HEK293 (cell line): ENCODE data around the gene RASAL2.

Source experiments
- CTCF ChIA-PET: fragments of 350-600 bp; formaldehyde crosslinking; extraction: SDS; loops from one replicate; lab custom pipeline; 2021; ENCODE audit warnings: antibody characterized with exemption; lab: Yijun Ruan, JAX
- POLR2A ChIA-PET: fragments of 300-600 bp; formaldehyde crosslinking; extraction: SDS; loops from one replicate; lab custom pipeline; 2020; ENCODE audit warnings: antibody characterized with exemption, inconsistent platforms; lab: Yijun Ruan, JAX
- H3K27ac ChIP-seq: fragments of 200-500 bp; sonication (Bioruptor generic); 2 replicates; pipeline ENCODE4 v1.5.1; 2014; ENCODE audit warnings: low read depth, low read length, control low read depth, inconsistent platforms; ENCODE audit errors: extremely low read depth
- H3K36me3 ChIP-seq, 2 experiments: fragments of 200-500 bp in 1 of 2; sonication (Bioruptor generic) in 1 of 2; 1 replicate in 1 of 2; 2 replicates in 1 of 2; pipeline ENCODE4 v1.5.1; 2014 to 2017; ENCODE audit warnings: inconsistent platforms in 2 of 2, low read length in 2 of 2; ENCODE audit not compliant: control insufficient read depth in 2 of 2, insufficient read depth in 1 of 2
- H3K4me1 ChIP-seq: fragments of 200-500 bp; sonication (Bioruptor generic); 2 replicates; pipeline ENCODE4 v1.5.1; 2014; ENCODE audit warnings: mild to moderate bottlenecking, low read length, inconsistent platforms; ENCODE audit not compliant: control insufficient read depth, insufficient read depth
- H3K4me3 ChIP-seq: 2 replicates; pipeline ENCODE4 v1.5.1; 2011; ENCODE audit warnings: low read depth, mild to moderate bottlenecking, control low read depth, low read length, moderate library complexity
- H3K9me3 ChIP-seq: fragments of 200-500 bp; sonication (Bioruptor generic); 2 replicates; pipeline ENCODE4 v1.5.1; 2014; ENCODE audit warnings: low read depth, low read length, inconsistent platforms; ENCODE audit not compliant: control insufficient read depth, insufficient read depth
- BCL11A ChIP-seq: fragments of 450-650 bp; formaldehyde crosslinking; IDR thresholded peaks from 2 replicates; pipeline ENCODE4 v1.5.1; 2016; ENCODE audit warnings: low read depth, missing biosample characterization, missing genetic modification characterization
- GLI2 ChIP-seq: fragments of 450-650 bp; formaldehyde crosslinking; IDR thresholded peaks from 2 replicates; pipeline ENCODE4; 2017; ENCODE audit warnings: missing biosample characterization, missing genetic modification characterization, low read depth, borderline replicate concordance
- SCRT2 ChIP-seq: fragments of 450-650 bp; formaldehyde crosslinking; IDR thresholded peaks from 2 replicates; pipeline ENCODE4 v1.5.1; 2016; ENCODE audit warnings: missing biosample characterization, missing genetic modification characterization
- ZNF10 ChIP-seq: fragments of 450-650 bp; formaldehyde crosslinking; IDR thresholded peaks from 2 replicates; pipeline ENCODE4 v1.5.1; 2017; ENCODE audit warnings: missing biosample characterization, missing genetic modification characterization
- ZNF214 ChIP-seq: fragments of 450-650 bp; formaldehyde crosslinking; IDR thresholded peaks from 2 replicates; pipeline ENCODE4 v1.5.1; 2017; ENCODE audit warnings: missing biosample characterization, mild to moderate bottlenecking, missing genetic modification characterization, borderline replicate concordance
- ZNF239 ChIP-seq: fragments of 450-650 bp; formaldehyde crosslinking; IDR thresholded peaks from 2 replicates; pipeline ENCODE4 v1.5.1; 2016; ENCODE audit warnings: missing biosample characterization, missing genetic modification characterization
- ZNF248 ChIP-seq: fragments of 450-650 bp; formaldehyde crosslinking; IDR thresholded peaks from 2 replicates; pipeline ENCODE4 v1.5.1; 2017; ENCODE audit warnings: missing biosample characterization, missing genetic modification characterization
- ZNF394 ChIP-seq: fragments of 450-650 bp; formaldehyde crosslinking; IDR thresholded peaks from 2 replicates; pipeline ENCODE4 v1.5.1; 2016; ENCODE audit warnings: missing biosample characterization, missing genetic modification characterization, mild to moderate bottlenecking, moderate library complexity, borderline replicate concordance
- ZNF404 ChIP-seq: fragments of 450-650 bp; formaldehyde crosslinking; IDR thresholded peaks from 2 replicates; pipeline ENCODE4 v1.5.1; 2017; ENCODE audit warnings: missing biosample characterization, missing genetic modification characterization
- ZNF416 ChIP-seq: fragments of 450-650 bp; formaldehyde crosslinking; IDR thresholded peaks from 2 replicates; pipeline ENCODE4 v1.5.1; 2016; ENCODE audit warnings: missing biosample characterization, missing genetic modification characterization
- ZNF433 ChIP-seq: fragments of 450-650 bp; formaldehyde crosslinking; IDR thresholded peaks from 2 replicates; pipeline ENCODE4 v1.5.1; 2016; ENCODE audit warnings: missing biosample characterization, missing genetic modification characterization, low read depth
- ZNF473 ChIP-seq: fragments of 450-650 bp; formaldehyde crosslinking; IDR thresholded peaks from 2 replicates; pipeline ENCODE4 v1.5.1; 2017; ENCODE audit warnings: missing biosample characterization, missing genetic modification characterization
- ZNF530 ChIP-seq: fragments of 450-650 bp; formaldehyde crosslinking; IDR thresholded peaks from 2 replicates; pipeline ENCODE4 v1.5.1; 2016; ENCODE audit warnings: low read depth, missing biosample characterization, missing genetic modification characterization
- ZNF677 ChIP-seq: fragments of 450-650 bp; IDR thresholded peaks from 2 replicates; pipeline ENCODE4 v1.5.0; 2018; ENCODE audit warnings: missing biosample characterization, mild to moderate bottlenecking, missing genetic modification characterization, moderate library complexity
- ZNF701 ChIP-seq: fragments of 450-650 bp; formaldehyde crosslinking; IDR thresholded peaks from 2 replicates; pipeline ENCODE4 v1.5.1; 2016; ENCODE audit warnings: missing biosample characterization, missing genetic modification characterization
- ZNF792 ChIP-seq: fragments of 450-650 bp; formaldehyde crosslinking; IDR thresholded peaks from 2 replicates; pipeline ENCODE4 v1.5.1; 2016; ENCODE audit warnings: missing biosample characterization, missing genetic modification characterization
- TF ChIP-seq, protein P1 (sequence below): fragments of 450-650 bp; IDR thresholded peaks from 2 replicates; pipeline ENCODE4 v1.5.1; 2018; ENCODE audit warnings: missing biosample characterization, missing genetic modification characterization
- TF ChIP-seq, protein P2 (sequence below): fragments of 450-650 bp; formaldehyde crosslinking; IDR thresholded peaks from 2 replicates; pipeline ENCODE4 v1.5.1; 2016; ENCODE audit warnings: missing biosample characterization, missing genetic modification characterization
- TF ChIP-seq, protein P3 (sequence below): fragments of 450-650 bp; formaldehyde crosslinking; IDR thresholded peaks from 2 replicates; pipeline ENCODE4 v1.5.0; 2017; ENCODE audit warnings: missing biosample characterization, missing genetic modification characterization, borderline replicate concordance
- TF ChIP-seq, protein P4 (sequence below): fragments of 450-650 bp; formaldehyde crosslinking; IDR thresholded peaks from 2 replicates; pipeline ENCODE4 v1.5.1; 2016; ENCODE audit warnings: missing biosample characterization, missing genetic modification characterization
- TF ChIP-seq, protein P5 (sequence below): sonication (generic); formaldehyde crosslinking; IDR thresholded peaks from 2 replicates; pipeline ENCODE4 v1.8.1; 2022; ENCODE audit warnings: mild to moderate bottlenecking, moderate library complexity, missing genetic modification reagents

Gene RASAL2

DNA sequence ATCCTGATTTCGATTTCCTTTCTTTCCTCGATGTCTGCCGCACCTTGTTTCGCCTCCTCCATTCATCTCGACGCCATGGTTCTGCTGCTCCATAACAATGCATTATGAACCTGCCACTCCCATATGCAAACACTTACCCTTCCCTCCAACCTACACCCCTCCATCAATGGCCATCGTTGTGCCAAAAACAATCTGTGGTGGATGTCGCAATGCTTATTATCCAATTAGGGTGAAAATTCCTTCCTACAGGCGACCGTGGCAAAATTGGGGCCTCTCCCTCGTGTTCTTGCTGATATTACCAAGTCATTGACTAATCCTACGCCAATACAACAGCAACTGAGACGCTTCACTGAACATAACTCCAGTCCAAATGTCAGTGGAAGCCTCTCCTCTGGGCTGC, 362.6 kb downstream of the RASAL2 start (continued):
- TF ChIP-seq ZNF677 (no peak), SCRT2 (no peak), ZNF473 (no peak), ZNF792 (tag by site-specific recombination) (no peak), ZNF701 (tag by site-specific recombination) (no peak)
- TF ChIP-seq, protein P1, sequence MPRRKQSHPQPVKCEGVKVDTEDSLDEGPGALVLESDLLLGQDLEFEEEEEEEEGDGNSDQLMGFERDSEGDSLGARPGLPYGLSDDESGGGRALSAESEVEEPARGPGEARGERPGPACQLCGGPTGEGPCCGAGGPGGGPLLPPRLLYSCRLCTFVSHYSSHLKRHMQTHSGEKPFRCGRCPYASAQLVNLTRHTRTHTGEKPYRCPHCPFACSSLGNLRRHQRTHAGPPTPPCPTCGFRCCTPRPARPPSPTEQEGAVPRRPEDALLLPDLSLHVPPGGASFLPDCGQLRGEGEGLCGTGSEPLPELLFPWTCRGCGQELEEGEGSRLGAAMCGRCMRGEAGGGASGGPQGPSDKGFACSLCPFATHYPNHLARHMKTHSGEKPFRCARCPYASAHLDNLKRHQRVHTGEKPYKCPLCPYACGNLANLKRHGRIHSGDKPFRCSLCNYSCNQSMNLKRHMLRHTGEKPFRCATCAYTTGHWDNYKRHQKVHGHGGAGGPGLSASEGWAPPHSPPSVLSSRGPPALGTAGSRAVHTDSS, result no peak

DNA sequence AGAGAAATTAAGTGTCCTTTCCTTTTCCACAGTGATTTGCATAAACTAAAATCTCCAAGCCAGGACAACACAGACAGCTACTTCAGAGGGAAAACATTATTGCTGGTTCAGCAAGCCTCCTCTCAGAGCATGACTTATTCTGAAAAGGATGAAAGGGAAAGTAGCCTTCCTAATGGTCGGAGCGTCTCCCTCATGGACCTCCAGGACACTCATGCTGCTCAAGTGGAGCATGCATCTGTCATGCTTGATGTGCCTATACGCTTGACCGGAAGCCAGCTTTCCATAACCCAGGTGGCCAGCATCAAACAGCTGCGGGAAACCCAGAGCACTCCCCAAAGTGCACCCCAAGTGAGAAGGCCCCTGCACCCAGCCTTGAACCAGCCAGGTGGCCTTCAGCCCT, 363.7 kb downstream of the RASAL2 start:
- no peaks in the 10 kb centered on the region for H3K9me3 ChIP-seq
- TF ChIP-seq ZNF394 (tag by site-specific recombination), result no peak
- TF ChIP-seq, protein P2, sequence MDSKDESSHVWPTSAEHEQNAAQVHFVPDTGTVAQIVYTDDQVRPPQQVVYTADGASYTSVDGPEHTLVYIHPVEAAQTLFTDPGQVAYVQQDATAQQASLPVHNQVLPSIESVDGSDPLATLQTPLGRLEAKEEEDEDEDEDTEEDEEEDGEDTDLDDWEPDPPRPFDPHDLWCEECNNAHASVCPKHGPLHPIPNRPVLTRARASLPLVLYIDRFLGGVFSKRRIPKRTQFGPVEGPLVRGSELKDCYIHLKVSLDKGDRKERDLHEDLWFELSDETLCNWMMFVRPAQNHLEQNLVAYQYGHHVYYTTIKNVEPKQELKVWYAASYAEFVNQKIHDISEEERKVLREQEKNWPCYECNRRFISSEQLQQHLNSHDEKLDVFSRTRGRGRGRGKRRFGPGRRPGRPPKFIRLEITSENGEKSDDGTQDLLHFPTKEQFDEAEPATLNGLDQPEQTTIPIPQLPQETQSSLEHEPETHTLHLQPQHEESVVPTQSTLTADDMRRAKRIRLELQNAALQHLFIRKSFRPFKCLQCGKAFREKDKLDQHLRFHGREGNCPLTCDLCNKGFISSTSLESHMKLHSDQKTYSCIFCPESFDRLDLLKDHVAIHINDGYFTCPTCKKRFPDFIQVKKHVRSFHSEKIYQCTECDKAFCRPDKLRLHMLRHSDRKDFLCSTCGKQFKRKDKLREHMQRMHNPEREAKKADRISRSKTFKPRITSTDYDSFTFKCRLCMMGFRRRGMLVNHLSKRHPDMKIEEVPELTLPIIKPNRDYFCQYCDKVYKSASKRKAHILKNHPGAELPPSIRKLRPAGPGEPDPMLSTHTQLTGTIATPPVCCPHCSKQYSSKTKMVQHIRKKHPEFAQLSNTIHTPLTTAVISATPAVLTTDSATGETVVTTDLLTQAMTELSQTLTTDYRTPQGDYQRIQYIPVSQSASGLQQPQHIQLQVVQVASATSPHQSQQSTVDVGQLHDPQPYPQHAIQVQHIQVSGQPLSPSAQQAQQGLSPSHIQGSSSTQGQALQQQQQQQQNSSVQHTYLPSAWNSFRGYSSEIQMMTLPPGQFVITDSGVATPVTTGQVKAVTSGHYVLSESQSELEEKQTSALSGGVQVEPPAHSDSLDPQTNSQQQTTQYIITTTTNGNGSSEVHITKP (tag by site-specific recombination), result no peak
- no peak for TF ChIP-seq ZNF10
- no peak for TF ChIP-seq ZNF214 (tag by site-specific recombination)
- no peak for TF ChIP-seq ZNF404 (tag by site-specific recombination)
- TF ChIP-seq, protein P3, sequence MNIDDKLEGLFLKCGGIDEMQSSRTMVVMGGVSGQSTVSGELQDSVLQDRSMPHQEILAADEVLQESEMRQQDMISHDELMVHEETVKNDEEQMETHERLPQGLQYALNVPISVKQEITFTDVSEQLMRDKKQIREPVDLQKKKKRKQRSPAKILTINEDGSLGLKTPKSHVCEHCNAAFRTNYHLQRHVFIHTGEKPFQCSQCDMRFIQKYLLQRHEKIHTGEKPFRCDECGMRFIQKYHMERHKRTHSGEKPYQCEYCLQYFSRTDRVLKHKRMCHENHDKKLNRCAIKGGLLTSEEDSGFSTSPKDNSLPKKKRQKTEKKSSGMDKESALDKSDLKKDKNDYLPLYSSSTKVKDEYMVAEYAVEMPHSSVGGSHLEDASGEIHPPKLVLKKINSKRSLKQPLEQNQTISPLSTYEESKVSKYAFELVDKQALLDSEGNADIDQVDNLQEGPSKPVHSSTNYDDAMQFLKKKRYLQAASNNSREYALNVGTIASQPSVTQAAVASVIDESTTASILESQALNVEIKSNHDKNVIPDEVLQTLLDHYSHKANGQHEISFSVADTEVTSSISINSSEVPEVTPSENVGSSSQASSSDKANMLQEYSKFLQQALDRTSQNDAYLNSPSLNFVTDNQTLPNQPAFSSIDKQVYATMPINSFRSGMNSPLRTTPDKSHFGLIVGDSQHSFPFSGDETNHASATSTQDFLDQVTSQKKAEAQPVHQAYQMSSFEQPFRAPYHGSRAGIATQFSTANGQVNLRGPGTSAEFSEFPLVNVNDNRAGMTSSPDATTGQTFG (tag by site-specific recombination), result no peak
- no peak for TF ChIP-seq ZNF416 (tag by site-specific recombination)
- no peak for TF ChIP-seq ZNF530 (tag by site-specific recombination)
- no peak for TF ChIP-seq ZNF433 (tag by site-specific recombination)
- no peak for TF ChIP-seq ZNF239 (tag by site-specific recombination)
- TF ChIP-seq ZNF248 (tag by site-specific recombination), result no peak
- TF ChIP-seq GLI2, result no peak
- TF ChIP-seq, protein P4, sequence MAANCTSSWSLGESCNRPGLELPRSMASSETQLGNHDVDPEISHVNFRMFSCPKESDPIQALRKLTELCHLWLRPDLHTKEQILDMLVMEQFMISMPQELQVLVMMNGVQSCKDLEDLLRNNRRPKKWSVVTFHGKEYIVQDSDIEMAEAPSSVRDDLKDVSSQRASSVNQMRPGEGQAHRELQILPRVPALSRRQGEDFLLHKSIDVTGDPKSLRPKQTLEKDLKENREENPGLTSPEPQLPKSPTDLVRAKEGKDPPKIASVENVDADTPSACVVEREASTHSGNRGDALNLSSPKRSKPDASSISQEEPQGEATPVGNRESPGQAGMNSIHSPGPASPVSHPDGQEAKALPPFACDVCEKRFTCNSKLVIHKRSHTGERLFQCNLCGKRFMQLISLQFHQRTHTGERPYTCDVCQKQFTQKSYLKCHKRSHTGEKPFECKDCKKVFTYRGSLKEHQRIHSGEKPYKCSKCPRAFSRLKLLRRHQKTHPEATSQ (tag by site-specific recombination), result no peak
- no peak for TF ChIP-seq BCL11A (tag by site-specific recombination)
- TF ChIP-seq, protein P5, sequence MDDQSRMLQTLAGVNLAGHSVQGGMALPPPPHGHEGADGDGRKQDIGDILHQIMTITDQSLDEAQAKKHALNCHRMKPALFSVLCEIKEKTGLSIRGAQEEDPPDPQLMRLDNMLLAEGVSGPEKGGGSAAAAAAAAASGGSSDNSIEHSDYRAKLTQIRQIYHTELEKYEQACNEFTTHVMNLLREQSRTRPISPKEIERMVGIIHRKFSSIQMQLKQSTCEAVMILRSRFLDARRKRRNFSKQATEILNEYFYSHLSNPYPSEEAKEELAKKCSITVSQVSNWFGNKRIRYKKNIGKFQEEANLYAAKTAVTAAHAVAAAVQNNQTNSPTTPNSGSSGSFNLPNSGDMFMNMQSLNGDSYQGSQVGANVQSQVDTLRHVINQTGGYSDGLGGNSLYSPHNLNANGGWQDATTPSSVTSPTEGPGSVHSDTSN, result no peak
- ChIA-PET CTCF (interaction anchor here (0.6 kb wide), 1 partner anchor 44 kb away, joined by 3 read pairs; no protein-coding TSS in a partner anchor), POLR2A (no interaction called here)
- H3K4me1 ChIP-seq, result no peaks in the 10 kb centered on the region
- H3K36me3 ChIP-seq, result peaks cover 3 to 12% of the 10 kb centered on the region in 2 experiments; a peak in 2 of 3 replicates
- no peak overlapping the region for H3K4me3 ChIP-seq
- no peak overlapping the region for H3K27ac ChIP-seq
